H1 (cell line): Measurements from ENCODE around the gene SLC24A3.

Experiments
- ATF2 ChIP-seq: IDR thresholded peaks from 2 replicates; pipeline ENCODE4 v1.6.1; 2012; ENCODE audit warnings: low read length, inconsistent platforms
- ATF3 ChIP-seq: IDR thresholded peaks from 2 replicates; pipeline ENCODE4 v1.6.1; 2011; ENCODE audit warnings: low read depth, mild to moderate bottlenecking, low read length; ENCODE audit not compliant: insufficient read depth
- CTCF ChIP-seq, 3 experiments: IDR thresholded peaks; 1 replicate in 2 of 3; 2 replicates in 1 of 3; pipeline versions ENCODE4 v1.5.1 to v1.6.1; 2011; ENCODE audit warnings: low read length in 3 of 3, mild to moderate bottlenecking in 3 of 3, inconsistent platforms in 2 of 3, low read depth in 1 of 3, moderate library complexity in 1 of 3; ENCODE audit not compliant: insufficient read depth in 1 of 3; ENCODE audit errors: control extremely low read depth in 1 of 3
- E2F6 ChIP-seq: IDR thresholded peaks from 2 replicates; pipeline ENCODE4 v1.6.1; 2012; ENCODE audit warnings: inconsistent platforms
- EGR1 ChIP-seq: IDR thresholded peaks from 2 replicates; pipeline ENCODE4 v1.6.1; 2011; ENCODE audit warnings: low read depth, low read length, borderline replicate concordance
- EZH2 ChIP-seq: fragments of 200-600 bp; sonication (generic); IDR thresholded peaks from 2 replicates; pipeline ENCODE4 v1.7.1; 2012; ENCODE audit warnings: low read depth, mild to moderate bottlenecking, moderate library complexity, low read length, inconsistent platforms; ENCODE audit not compliant: severe bottlenecking
- HDAC6 ChIP-seq: IDR thresholded peaks from one replicate; pipeline ENCODE4 v1.7.1; 2012; ENCODE audit warnings: low read depth, mild to moderate bottlenecking, inconsistent platforms, low read length, moderate library complexity
- MAX ChIP-seq: IDR thresholded peaks from 2 replicates; pipeline ENCODE4 v1.6.1; 2012; ENCODE audit warnings: inconsistent platforms
- NANOG ChIP-seq: IDR thresholded peaks from 2 replicates; pipeline ENCODE4 v1.6.1; 2011; ENCODE audit warnings: low read length, low read depth, mild to moderate bottlenecking, inconsistent platforms; ENCODE audit not compliant: insufficient read depth, poor library complexity, severe bottlenecking
- POLR2A ChIP-seq, 2 experiments: IDR thresholded peaks; 1 replicate in 1 of 2; 2 replicates in 1 of 2; pipeline ENCODE4 v1.6.1; 2011; ENCODE audit warnings: low read depth in 2 of 2, low read length in 2 of 2, mild to moderate bottlenecking in 2 of 2; ENCODE audit errors: control extremely low read depth in 1 of 2
- POLR2AphosphoS5 ChIP-seq: IDR thresholded peaks from 2 replicates; pipeline ENCODE4 v1.6.1; 2011; ENCODE audit warnings: low read depth, low read length
- SP1 ChIP-seq: IDR thresholded peaks from 2 replicates; pipeline ENCODE4 v1.6.1; 2011; ENCODE audit warnings: low read depth, low read length

- TF ChIP-seq EZH2: no peak
- no peak for TF ChIP-seq CTCF (IDR thresholded peaks at IDR 0.05; ENCODE audit: control extremely low read depth in 1 of 3, insufficient read depth in 1 of 3, low read depth in 1 of 3, low read length in 3 of 3)
- TF ChIP-seq POLR2A (IDR thresholded peaks at IDR 0.05; ENCODE audit: control extremely low read depth in 1 of 2, low read depth in 2 of 2, low read length in 2 of 2): no peak
- no peak for TF ChIP-seq POLR2AphosphoS5
- no peak for TF ChIP-seq EGR1
- no peak for TF ChIP-seq ATF3
- TF ChIP-seq MAX: no peak
- no peak for TF ChIP-seq SP1
- no peak for TF ChIP-seq NANOG
- TF ChIP-seq E2F6: no peak
- no peak for TF ChIP-seq ATF2
- TF ChIP-seq HDAC6: no peak
Observed at GRCh38 chr20:19407736-19408135, 195.3 kb downstream of the SLC24A3 start.
